Suppressor macrophage treated with lipopolysaccharide for 1 hour (primary cell): Measurements from ENCODE around the gene MLN.

Source experiments
- DNase-seq, 3 donors: peaks; one replicate each; pipeline ENCODE4 v3.0.0-alpha.2; 2020 to 2022

Gene MLN

DNA sequence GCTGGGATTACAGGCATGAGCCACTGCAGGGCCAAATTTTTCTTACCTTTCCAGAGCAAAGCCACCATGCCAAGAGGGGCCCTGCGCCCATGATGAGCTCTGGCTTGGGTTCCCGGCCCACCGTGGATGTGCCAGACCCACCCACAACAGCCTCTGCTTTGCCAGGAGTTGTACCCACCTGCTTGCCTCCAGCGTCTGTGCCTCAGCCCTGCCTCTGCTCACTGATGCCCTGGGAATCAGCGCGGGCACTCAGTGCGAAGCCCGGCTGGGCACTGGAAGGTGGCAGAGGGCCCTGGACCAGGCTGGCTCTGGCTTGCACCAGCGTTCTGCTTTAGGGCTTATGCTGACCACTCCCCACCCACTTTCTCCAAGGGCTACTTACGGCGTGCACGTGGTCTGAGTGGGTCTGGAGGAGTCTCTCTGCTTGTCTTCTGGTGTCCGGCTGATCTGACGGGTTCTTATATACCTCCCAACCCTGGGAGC lies at the start of gene MLN:
TSS of gene MLN (minus strand) at position 433 of the 483 bp plus-strand sequence. CDS start 2,840 bp downstream, outside the sequence.
- no peak for DNase-seq

DNA sequence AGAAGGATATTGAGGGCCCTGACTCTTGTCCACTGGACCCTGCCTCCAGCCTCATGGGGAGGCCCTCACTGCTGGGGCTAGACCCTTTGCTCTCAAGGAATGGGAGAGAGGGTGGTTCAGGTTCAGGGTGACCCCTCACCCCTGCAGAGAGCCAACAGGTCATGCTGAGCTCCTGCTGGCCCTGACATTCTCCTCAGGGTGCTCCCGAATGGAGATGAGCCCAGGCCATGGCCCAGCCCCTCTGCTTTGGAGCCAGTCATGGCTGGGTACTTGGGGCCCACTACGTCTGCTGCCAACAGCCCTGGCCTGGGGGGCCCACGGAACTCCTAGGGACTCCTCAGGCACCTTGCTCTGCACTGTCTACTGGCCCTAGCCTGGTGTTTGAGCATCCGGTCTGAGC lies 49.2 kb upstream of the MLN start:
- no peak for DNase-seq

- DNase-seq: no peak
Observed at GRCh38 chr6:33851959-33852358, 48.2 kb upstream of the MLN start.

DNA sequence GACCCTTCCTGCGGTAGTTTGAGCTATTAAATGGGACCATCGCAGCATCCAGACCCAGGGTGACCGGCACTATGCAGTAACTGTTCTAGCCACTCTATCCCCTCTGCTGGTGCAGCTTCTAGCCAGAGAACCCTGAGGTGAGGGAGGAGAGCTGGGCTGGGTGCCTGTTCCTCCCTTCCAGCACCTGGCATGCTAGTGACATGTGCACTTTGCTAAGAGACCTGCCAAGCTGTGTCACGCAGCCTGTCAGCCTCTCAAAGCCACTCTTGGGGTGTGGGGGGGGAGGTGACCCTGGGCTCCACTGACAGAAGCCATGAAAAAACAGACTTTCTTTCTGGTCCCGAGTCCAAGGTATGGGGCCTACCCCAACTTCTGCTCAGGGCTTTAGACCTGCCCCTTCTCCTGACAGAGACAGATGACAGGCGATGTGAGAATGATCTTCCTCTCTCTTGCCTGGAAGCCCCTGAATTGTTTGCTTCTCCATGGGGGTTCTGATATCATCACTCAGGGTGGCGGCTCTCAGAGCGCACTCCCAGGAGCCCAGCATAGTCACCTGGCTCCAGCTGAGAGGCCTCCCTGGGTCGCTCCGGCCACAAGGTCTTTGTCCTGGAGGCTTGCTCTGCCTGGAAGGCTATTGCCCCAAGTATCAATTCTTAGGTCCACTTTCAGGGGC lies 47.2 kb upstream of the MLN start:
- DNase-seq: no peak

DNA sequence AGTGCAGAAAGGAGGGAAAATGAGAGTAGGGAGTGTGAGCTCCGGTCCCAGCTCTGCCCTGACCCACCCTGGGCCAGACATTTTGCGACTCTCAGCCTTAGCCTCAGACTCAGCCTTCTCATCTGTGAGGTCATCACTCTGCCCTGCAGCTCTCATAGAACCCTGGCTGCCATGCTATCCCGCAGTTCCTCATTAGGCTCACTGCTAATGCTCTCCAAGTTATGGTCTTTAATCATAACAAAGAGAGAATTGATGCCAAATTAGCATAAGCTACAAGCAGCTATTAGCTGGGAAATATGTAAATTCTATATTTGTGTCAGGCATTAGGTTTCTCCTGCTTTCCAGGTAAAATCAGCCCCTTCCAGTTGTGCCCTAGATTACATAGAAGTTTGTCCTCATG lies 46.5 kb upstream of the MLN start:
- peak in 1 of 3 donors; percentile 32 for DNase-seq

DNA sequence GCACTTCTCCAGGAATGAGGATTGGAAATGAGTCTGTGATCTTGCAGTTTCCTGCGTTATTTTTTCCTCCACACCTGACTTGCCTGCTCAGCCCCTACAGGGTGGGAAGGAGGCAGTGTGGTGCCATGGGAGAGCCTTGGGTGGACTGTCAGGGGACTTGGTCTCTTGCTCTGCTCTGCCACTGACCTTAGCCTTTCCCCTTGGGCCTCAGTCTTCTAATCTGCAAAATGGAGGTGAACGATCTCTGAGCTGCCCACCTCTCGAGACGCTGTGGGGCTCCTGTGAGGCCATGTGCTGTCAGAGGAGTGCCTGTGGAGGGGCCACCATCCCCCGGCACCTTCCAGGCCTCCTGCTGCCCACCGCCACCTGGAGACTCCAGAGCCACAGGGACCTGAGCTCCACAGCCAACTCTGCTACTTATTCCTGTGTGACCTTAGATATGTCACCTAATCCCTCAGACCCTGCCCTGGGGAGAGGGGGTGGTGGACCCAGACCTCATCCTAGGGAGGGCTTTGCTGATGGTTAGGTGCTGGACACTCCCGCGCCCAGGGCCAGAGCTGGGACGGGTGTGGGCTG lies 45.8 kb upstream of the MLN start:
- no peak for DNase-seq

DNA sequence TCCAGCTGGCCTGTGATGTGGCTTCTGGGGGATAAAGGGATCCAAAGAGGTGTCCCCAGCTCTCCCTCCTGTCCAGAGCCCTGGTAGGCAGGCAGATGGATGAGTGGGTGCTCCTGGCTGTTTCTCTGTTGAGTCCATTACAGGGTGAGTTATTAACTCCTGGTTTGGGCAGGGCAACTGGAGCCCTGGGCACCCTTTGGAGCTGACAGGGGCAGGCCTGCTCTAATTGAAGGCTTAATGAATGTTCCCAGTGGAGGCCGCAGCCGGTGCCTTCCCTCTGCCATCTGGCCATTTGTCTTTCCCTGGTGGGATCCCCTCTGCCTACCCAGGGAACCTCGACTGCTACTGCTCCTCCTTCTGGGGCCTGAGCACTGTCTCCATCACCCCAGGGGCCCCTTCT lies 44.7 kb upstream of the MLN start:
- DNase-seq: no peak

- no peak for DNase-seq
Observed at GRCh38 chr6:33847867-33848266, 44.1 kb upstream of the MLN start.

DNA sequence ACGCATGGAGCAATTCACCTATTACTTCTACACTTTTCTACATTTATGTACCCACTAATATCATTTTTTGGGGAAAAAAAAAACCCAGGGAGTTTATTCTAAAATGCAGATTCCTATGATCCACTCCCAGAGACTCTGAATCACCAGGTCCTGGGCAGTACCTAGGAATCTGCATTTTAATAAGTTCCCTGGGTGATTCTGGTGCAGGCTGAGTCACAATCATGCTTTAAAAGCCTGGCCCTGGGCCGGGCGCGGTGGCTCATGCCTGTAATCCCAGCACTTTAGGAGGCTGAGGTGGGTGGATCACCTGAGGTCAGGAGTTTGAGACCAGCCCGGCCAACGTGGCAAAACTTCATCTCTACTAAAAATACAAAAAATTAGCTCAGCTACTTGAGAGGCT lies 43.3 kb upstream of the MLN start:
- DNase-seq: no peak

GRCh38 chr6:33846226-33846625 lies 42.4 kb upstream of the MLN start:
- DNase-seq: peak in 1 of 3 donors; percentile 27

DNA sequence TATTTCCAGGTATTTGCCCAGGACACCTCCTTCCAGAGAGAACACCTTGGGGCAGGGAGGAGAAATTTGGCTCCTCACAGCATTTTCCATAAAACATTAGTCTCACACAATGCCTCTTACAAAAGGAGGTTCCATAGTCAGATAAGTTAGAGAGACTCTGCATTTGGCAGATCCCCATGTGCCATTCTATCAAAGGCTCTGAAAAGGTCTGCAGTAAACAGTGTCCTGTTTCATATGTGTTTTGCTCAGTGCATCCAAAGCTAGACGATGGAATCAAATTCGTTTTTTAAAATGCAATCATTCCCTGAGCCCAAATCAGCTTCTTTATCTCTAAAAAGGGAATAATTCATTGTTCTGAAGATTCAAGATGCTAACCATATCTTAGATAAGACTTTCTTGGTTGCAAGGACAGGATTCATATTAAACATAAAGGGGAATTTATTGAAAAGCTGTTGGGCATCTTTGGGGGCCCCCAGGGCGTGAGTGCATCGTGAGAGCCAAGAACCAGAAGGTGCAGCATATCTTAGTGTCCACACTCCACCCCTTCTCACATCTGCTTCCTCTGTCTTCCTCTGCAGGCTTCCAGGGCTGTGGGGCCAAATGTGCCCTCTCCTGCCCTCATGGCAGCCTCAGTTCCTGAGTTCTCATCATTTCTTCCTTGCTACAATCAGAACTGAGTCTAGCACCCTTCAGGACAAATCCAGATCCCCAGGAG lies 41.4 kb upstream of the MLN start:
- no peak for DNase-seq

DNA sequence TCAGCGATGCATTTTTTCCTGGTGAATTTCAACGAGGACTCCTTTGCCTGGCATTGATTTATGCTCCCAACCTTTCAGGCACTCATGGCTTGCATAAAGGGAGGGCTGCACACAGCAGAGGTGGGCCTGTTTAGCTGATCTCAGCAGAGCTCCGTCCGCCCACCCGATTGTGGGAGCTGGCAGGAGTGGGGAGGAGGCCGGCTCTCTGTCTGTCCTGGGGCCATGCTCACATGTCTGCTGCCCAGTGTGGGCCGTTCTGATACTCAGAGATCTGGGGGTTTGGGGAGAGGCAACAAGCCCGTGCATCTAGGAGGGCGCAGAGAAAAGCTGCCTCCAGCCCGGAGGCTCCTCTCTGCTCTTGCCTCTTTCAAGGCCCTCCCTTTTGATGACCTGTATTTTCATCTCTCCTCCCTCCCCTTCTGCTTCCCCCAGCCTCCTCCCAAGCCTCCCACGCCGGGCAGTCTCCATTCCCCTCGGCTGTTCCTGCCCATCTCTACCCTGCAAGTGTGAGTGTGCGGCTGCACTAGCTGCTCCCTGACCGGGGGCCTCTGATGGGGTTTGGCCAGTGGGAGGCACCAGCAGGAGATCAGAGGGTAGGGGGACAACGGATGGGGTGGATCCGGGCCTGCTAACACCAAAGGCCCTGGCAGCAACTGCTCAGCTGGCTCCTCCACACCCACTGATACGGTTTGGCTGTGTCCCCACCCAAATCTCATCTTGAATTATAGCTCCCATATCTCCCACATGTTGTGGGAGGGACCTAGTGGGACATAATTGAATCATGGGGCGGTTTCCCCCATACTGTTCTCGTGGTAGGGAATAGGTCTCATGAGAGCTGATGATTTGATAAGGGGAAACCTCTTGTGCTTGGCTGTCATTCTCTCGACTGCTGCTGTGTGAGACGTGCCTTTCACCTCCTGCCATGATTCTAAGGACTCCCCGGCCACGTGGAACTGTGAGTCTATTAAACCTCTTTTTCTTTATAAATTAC lies 39.6 kb upstream of the MLN start:
- DNase-seq: no peak

GRCh38 chr6:33841868-33842267 lies 38.1 kb upstream of the MLN start:
- no peak for DNase-seq

- no peak for DNase-seq
Observed at GRCh38 chr6:33841070-33841469, 37.3 kb upstream of the MLN start.

- peak; percentile 88 to 96 (median 96) for DNase-seq
Observed at GRCh38 chr6:33840048-33840926, 36.5 kb upstream of the MLN start.

DNA sequence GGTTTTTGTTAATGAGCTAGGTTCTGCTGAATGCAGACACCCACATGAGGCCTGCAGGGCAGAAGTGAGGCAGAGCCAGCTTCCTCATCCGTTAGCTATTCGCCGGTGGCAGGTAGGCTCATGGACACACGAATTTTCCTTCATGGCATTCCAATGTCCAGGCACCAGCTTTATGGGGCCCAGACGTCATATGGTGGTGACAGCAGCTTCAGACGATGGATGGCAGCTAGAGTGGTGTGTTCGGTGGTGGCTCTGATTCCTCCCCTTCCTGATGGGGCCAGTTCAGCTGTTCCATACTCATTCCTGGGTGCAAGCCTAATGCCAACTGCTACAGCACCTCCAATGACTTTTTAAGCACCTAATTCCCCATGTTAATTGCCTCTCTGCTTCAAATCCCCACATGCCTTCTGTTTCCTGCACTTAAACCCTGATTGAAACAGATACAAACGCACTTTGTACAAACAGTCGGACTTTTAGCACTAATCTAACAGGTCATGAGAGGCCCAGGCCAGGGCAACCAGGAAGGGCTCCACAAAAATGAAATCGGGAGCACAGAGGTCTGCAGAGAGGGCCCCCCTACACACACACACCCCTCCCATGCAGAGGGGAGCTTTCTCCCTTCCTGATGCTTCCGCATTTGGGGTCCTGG lies 35.7 kb upstream of the MLN start:
- DNase-seq: no peak

DNA sequence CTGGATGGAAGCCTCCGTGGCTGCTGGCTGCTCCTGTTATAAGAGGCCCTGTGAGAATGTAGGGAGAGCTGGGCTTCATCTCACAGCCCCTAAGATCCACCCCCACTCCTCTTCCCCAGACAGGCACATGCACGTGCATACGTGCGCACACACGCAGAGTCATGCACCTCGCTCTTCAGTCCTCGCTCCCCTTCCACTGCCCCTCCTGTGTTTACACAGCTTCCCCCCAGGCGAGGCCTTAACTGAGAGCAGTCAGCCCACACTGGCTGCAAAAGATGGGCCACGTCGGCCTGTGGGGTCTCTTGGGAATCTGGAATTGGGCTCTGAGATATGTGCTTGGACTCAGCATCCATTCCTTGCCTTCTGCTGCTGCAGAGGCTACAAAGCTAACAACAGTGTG lies 35.2 kb upstream of the MLN start:
- DNase-seq: no peak

DNA sequence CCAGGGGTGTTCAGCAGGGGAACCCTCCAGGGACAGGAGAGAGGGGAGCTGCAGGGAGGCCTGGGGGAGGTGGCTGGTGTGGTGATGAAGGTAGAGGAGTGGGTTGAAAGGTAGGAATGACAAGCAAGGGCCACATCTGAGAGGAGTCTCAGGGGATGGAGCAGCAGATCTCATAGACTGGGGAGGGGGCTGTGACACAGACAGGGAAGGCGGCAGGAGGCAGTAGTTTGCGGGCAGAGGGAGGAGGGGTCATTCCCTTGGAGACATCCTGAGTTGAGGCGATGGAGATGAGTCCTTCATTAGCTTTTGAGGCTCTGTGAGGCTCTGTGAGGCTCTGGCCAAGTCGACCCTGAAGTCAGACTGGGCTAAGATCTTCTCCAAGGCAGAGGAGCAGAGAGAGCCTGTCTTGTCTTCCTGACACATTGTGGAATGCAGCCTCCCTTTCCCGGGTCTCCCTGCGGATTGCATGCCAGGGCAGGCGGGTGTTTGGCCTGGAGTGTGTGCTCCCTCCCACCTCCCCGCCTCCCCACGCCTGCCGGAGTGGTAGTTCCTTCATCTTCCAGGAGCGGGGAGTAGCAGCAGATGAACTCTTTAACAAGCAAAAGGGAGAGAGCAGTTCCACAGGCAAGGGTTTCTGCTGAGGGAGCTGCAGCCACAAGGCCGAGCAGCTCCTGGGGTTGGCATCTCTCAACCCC lies 34.3 kb upstream of the MLN start:
- DNase-seq: no peak

DNA sequence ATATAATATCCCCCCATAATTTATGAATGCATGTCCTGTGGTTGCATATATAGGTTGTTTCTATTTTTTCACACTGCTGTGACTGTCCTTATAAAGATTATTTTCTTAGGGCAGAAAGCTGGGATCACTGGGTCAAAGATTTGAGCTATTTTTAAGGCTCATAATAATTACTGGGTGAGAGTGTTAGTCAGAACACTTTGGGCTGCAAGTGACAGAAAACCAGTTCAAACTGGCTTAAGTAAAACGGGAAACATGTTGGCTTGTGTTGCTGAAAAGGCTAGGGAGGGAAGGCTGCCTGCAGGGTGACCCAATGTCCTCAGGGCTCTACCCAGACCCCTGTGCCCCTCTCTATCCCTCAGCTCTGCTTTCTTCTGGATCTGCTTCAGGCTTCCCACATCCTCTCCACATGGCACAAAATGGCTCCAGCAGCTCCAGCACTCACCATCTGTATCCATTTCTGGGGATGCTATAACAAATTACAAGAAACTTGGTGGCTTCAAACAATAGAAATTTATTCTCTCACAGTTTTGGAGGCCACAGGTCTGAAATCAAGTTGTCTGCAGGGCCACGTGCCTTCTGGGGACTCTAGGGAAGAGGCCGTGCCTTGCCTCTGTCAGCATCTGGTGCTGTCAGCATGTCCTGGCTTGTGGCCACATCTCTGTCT lies 33.1 kb upstream of the MLN start:
- DNase-seq: no peak
